Measurements from ENCODE around the gene KCNJ18.
"Not testable (repeated sequence)": the region's sequence is repeated elsewhere in the genome, so short reads cannot be mapped to it uniquely, and the experiment has no call there.

KCNJ18 gene

GRCh38 chr17:21673451-21674241 is 18.7 kb upstream of the KCNJ18 start:
- WGBS, 2 donors (ENCODE audit: extremely low coverage in 2 of 2, insufficient read length in 2 of 2, insufficient replicate concordance in 1 of 2) = no CpG with 5 or more reads among the region's 31 CpGs

GRCh38 chr17:21674242-21674731 is 18.0 kb upstream of the KCNJ18 start:
- Histone ChIP-seq H2BK120ac (ENCODE audit: low read depth, low read length) (no peak overlapping the region), H4K91ac (ENCODE audit: low read depth, low read length, poor library complexity) (no peak overlapping the region), H2BK12ac (ENCODE audit: low read length) (no peak overlapping the region), H3K23ac (ENCODE audit: low read depth, low read length, poor library complexity) (peak overlapping the region; percentile 52), H2BK5ac (ENCODE audit: low read length) (no peak overlapping the region), H3K4me3 (ENCODE audit: low read length in 2 of 2) (peak overlapping the region in 1 of 2 donors; percentile 52), H3K4me1 (ENCODE audit: control insufficient read depth in 2 of 2, insufficient read depth in 1 of 2, low read depth in 1 of 2, low read length in 2 of 2) (no peaks in the 10 kb centered on the region), H3K27me3 (ENCODE audit: control insufficient read depth in 3 of 3, insufficient read depth in 3 of 3, low read depth in 1 of 3, low read length in 3 of 3) (peaks cover 0 to 10% (median 0%) of the 10 kb centered on the region in 3 experiments), H3K79me1 (ENCODE audit: low read depth, low read length) (no peaks in the 10 kb centered on the region), H3K14ac (ENCODE audit: low read length) (peak overlapping the region; percentile 90), H2AK5ac (ENCODE audit: low read depth, low read length) (no peak overlapping the region), H2AFZ (ENCODE audit: low read length) (no peak overlapping the region), H3K4me2 (ENCODE audit: insufficient read depth, low read length, poor library complexity, severe bottlenecking) (no peak overlapping the region), H3K9ac (ENCODE audit: low read depth, low read length, poor library complexity) (no peak overlapping the region), H3K18ac (ENCODE audit: low read length) (no peak overlapping the region), H4K8ac (ENCODE audit: low read depth, low read length) (no peak overlapping the region), H3K9me3 (replicated peaks in 1 of 2; ENCODE audit: control insufficient read depth in 2 of 2, insufficient read depth in 1 of 2, low read depth in 1 of 2, low read length in 2 of 2) (peaks cover 0 to 24% of the 10 kb centered on the region in 2 donors), H3K4ac (ENCODE audit: low read length) (no peak overlapping the region), H2BK15ac (ENCODE audit: low read length) (no peak overlapping the region), H3K27ac (replicated peaks; ENCODE audit: low read length) (no peak overlapping the region), H3K36me3 (replicated peaks in 1 of 2; ENCODE audit: control insufficient read depth in 2 of 2, insufficient read depth in 2 of 2, low read length in 2 of 2) (no peaks in the 10 kb centered on the region)
- DNase-seq (ENCODE audit: low spot score) = no peak
- WGBS, 2 donors (ENCODE audit: extremely low coverage in 2 of 2, insufficient read length in 2 of 2, insufficient replicate concordance in 1 of 2) = no CpG with 5 or more reads among the region's 43 CpGs

More at GRCh38 chr17:21673451-21674241, 18.7 kb upstream of the KCNJ18 start:
- not testable (repeated sequence) for H3K36me3 ChIP-seq (replicated peaks in 1 of 2; ENCODE audit: control insufficient read depth in 2 of 2, insufficient read depth in 2 of 2, low read length in 2 of 2); H3K14ac ChIP-seq (ENCODE audit: low read length); H3K9ac ChIP-seq (ENCODE audit: low read depth, low read length, poor library complexity); H2BK5ac ChIP-seq (ENCODE audit: low read length); H3K23ac ChIP-seq (ENCODE audit: low read depth, low read length, poor library complexity); H3K79me1 ChIP-seq (ENCODE audit: low read depth, low read length); H4K91ac ChIP-seq (ENCODE audit: low read depth, low read length, poor library complexity); H3K4me1 ChIP-seq (ENCODE audit: control insufficient read depth in 2 of 2, insufficient read depth in 1 of 2, low read depth in 1 of 2, low read length in 2 of 2); H2AFZ ChIP-seq (ENCODE audit: low read length); H4K8ac ChIP-seq (ENCODE audit: low read depth, low read length); H2AK5ac ChIP-seq (ENCODE audit: low read depth, low read length); H3K27ac ChIP-seq (replicated peaks; ENCODE audit: low read length); H3K4me2 ChIP-seq (ENCODE audit: insufficient read depth, low read length, poor library complexity, severe bottlenecking); H2BK15ac ChIP-seq (ENCODE audit: low read length); H2BK120ac ChIP-seq (ENCODE audit: low read depth, low read length); H3K27me3 ChIP-seq (ENCODE audit: control insufficient read depth in 3 of 3, insufficient read depth in 3 of 3, low read depth in 1 of 3, low read length in 3 of 3); H3K4ac ChIP-seq (ENCODE audit: low read length); H3K18ac ChIP-seq (ENCODE audit: low read length); DNase-seq (ENCODE audit: low spot score); H2BK12ac ChIP-seq (ENCODE audit: low read length)
- H3K4me3 ChIP-seq (ENCODE audit: low read length in 2 of 2) = peak overlapping the region in 1 of 2 donors; percentile 22
- peaks cover 0 to 25% of the 10 kb centered on the region in 2 donors for H3K9me3 ChIP-seq (replicated peaks in 1 of 2; ENCODE audit: control insufficient read depth in 2 of 2, insufficient read depth in 1 of 2, low read depth in 1 of 2, low read length in 2 of 2)

GRCh38 chr17:21674891-21675738 is 17.2 kb upstream of the KCNJ18 start:
- H3K18ac ChIP-seq (ENCODE audit: low read length); DNase-seq (ENCODE audit: low spot score); H3K4ac ChIP-seq (ENCODE audit: low read length): not testable (repeated sequence)

GRCh38 chr17:21675739-21676130 is 16.6 kb upstream of the KCNJ18 start:
- not testable (repeated sequence) for H2BK12ac ChIP-seq (ENCODE audit: low read length); H4K91ac ChIP-seq (ENCODE audit: low read depth, low read length, poor library complexity); H3K27me3 ChIP-seq (ENCODE audit: control insufficient read depth in 3 of 3, insufficient read depth in 3 of 3, low read depth in 1 of 3, low read length in 3 of 3); H3K4me2 ChIP-seq (ENCODE audit: insufficient read depth, low read length, poor library complexity, severe bottlenecking); H4K8ac ChIP-seq (ENCODE audit: low read depth, low read length); H3K14ac ChIP-seq (ENCODE audit: low read length); H3K27ac ChIP-seq (replicated peaks; ENCODE audit: low read length); DNase-seq (ENCODE audit: low spot score); H3K23ac ChIP-seq (ENCODE audit: low read depth, low read length, poor library complexity); H3K4me1 ChIP-seq (ENCODE audit: control insufficient read depth in 2 of 2, insufficient read depth in 1 of 2, low read depth in 1 of 2, low read length in 2 of 2); H2AK5ac ChIP-seq (ENCODE audit: low read depth, low read length); H3K36me3 ChIP-seq (replicated peaks in 1 of 2; ENCODE audit: control insufficient read depth in 2 of 2, insufficient read depth in 2 of 2, low read length in 2 of 2); H3K79me1 ChIP-seq (ENCODE audit: low read depth, low read length); H2AFZ ChIP-seq (ENCODE audit: low read length); H3K4me3 ChIP-seq (ENCODE audit: low read length in 2 of 2); H3K9ac ChIP-seq (ENCODE audit: low read depth, low read length, poor library complexity); H2BK5ac ChIP-seq (ENCODE audit: low read length); H2BK15ac ChIP-seq (ENCODE audit: low read length); H2BK120ac ChIP-seq (ENCODE audit: low read depth, low read length); H3K18ac ChIP-seq (ENCODE audit: low read length); H3K4ac ChIP-seq (ENCODE audit: low read length)
- WGBS, 2 donors (ENCODE audit: extremely low coverage in 2 of 2, insufficient read length in 2 of 2, insufficient replicate concordance in 1 of 2) = no CpG with 5 or more reads among the region's 3 CpGs
- H3K9me3 ChIP-seq (replicated peaks in 1 of 2; ENCODE audit: control insufficient read depth in 2 of 2, insufficient read depth in 1 of 2, low read depth in 1 of 2, low read length in 2 of 2) = peaks cover 0 to 26% of the 10 kb centered on the region in 2 donors

More at GRCh38 chr17:21674891-21675738, 17.2 kb upstream of the KCNJ18 start:
- not testable (repeated sequence) for H2BK120ac ChIP-seq (ENCODE audit: low read depth, low read length); H3K4me2 ChIP-seq (ENCODE audit: insufficient read depth, low read length, poor library complexity, severe bottlenecking); H3K14ac ChIP-seq (ENCODE audit: low read length); H4K8ac ChIP-seq (ENCODE audit: low read depth, low read length); H2BK5ac ChIP-seq (ENCODE audit: low read length); H3K36me3 ChIP-seq (replicated peaks in 1 of 2; ENCODE audit: control insufficient read depth in 2 of 2, insufficient read depth in 2 of 2, low read length in 2 of 2); H3K27ac ChIP-seq (replicated peaks; ENCODE audit: low read length); H3K9ac ChIP-seq (ENCODE audit: low read depth, low read length, poor library complexity); H3K27me3 ChIP-seq (ENCODE audit: control insufficient read depth in 3 of 3, insufficient read depth in 3 of 3, low read depth in 1 of 3, low read length in 3 of 3); H2AK5ac ChIP-seq (ENCODE audit: low read depth, low read length); H3K4me1 ChIP-seq (ENCODE audit: control insufficient read depth in 2 of 2, insufficient read depth in 1 of 2, low read depth in 1 of 2, low read length in 2 of 2); H2BK12ac ChIP-seq (ENCODE audit: low read length); H3K79me1 ChIP-seq (ENCODE audit: low read depth, low read length); H4K91ac ChIP-seq (ENCODE audit: low read depth, low read length, poor library complexity); H3K23ac ChIP-seq (ENCODE audit: low read depth, low read length, poor library complexity); H2AFZ ChIP-seq (ENCODE audit: low read length); H2BK15ac ChIP-seq (ENCODE audit: low read length)
- peak overlapping the region in 1 of 2 donors; percentile 4 for H3K4me3 ChIP-seq (ENCODE audit: low read length in 2 of 2)
- H3K9me3 ChIP-seq (replicated peaks in 1 of 2; ENCODE audit: control insufficient read depth in 2 of 2, insufficient read depth in 1 of 2, low read depth in 1 of 2, low read length in 2 of 2) = peaks cover 0 to 25% of the 10 kb centered on the region in 2 donors
- WGBS, 2 donors (ENCODE audit: extremely low coverage in 2 of 2, insufficient read length in 2 of 2, insufficient replicate concordance in 1 of 2) = no CpG with 5 or more reads among the region's 17 CpGs
